ENCODE results near the gene KDM3B. TPM values are rescaled to one million over a fixed set of nuclear protein-coding genes. Genes with fewer than 3 reads are reported as not detected.

The KDM3B gene
- polyA plus RNA-seq, 1 of the 3 experiments (the other 2 are of a cell fraction): 22.4 TPM

- TF ChIP-seq REST (IDR thresholded peaks at IDR 0.05; ENCODE audit: low read depth, low read length) (no peak), ELF1 (IDR thresholded peaks at IDR 0.05) (no peak), TAF1 (IDR thresholded peaks at IDR 0.05; ENCODE audit: borderline replicate concordance, low read depth, low read length) (no peak)
Measured at GRCh38 chr5:138470322-138471051, 118.0 kb downstream of the KDM3B start (continued).

- no peaks in the 10 kb centered on the region for H3K27me3 ChIP-seq (ENCODE audit: insufficient read depth)
- H3K9me3 ChIP-seq: no peaks in the 10 kb centered on the region
- no peak for DNase-seq
- no peak overlapping the region for H3K9ac ChIP-seq
- H3K27ac ChIP-seq (ENCODE audit: low read depth in 2 of 2, low read length in 1 of 2): no peak overlapping the region
- H4K20me1 ChIP-seq (ENCODE audit: insufficient read depth): peaks cover 32% of the 10 kb centered on the region
- no peak for TF ChIP-seq RAD21 (IDR thresholded peaks at IDR 0.05; ENCODE audit: low read length)
- TF ChIP-seq FOXJ3 (CRISPR knock-in tag; IDR thresholded peaks at IDR 0.05): no peak
- TF ChIP-seq GATA2 (CRISPR knock-in tag; IDR thresholded peaks at IDR 0.05): no peak
- TF ChIP-seq USF1 (IDR thresholded peaks at IDR 0.05; ENCODE audit: borderline replicate concordance, low read depth): no peak
- no peak for TF ChIP-seq SIN3A (IDR thresholded peaks at IDR 0.05; ENCODE audit: borderline replicate concordance, low read depth, low read length)
- TF ChIP-seq MXI1 (IDR thresholded peaks at IDR 0.05; ENCODE audit: low read depth, low read length): no peak
- no peak for TF ChIP-seq POLR2AphosphoS5 (IDR thresholded peaks at IDR 0.05; ENCODE audit: low read depth, low read length)
- TF ChIP-seq RXRA (IDR thresholded peaks at IDR 0.05; ENCODE audit: borderline replicate concordance, low read depth): no peak
- TF ChIP-seq YY1 (IDR thresholded peaks at IDR 0.05; ENCODE audit: low read depth): no peak
- no peak for TF ChIP-seq GABPA (IDR thresholded peaks at IDR 0.05; ENCODE audit: low read depth)
- TF ChIP-seq RCOR1 (IDR thresholded peaks at IDR 0.05; ENCODE audit: low read length): no peak
- no peak for TF ChIP-seq TCF12 (IDR thresholded peaks at IDR 0.05)
- no peak for TF ChIP-seq JUND (IDR thresholded peaks at IDR 0.05)
- no peak for TF ChIP-seq SMC3 (IDR thresholded peaks at IDR 0.05; ENCODE audit: low read depth, low read length)
- no peak for TF ChIP-seq CHD2 (IDR thresholded peaks at IDR 0.05; ENCODE audit: low read length, partially characterized antibody)
- TF ChIP-seq ELF1 (IDR thresholded peaks at IDR 0.05): no peak
- H3K9me2 ChIP-seq: no peaks in the 10 kb centered on the region
- no peak overlapping the region for H3K4me2 ChIP-seq
- H3K36me3 ChIP-seq (replicated peaks in 1 of 2; ENCODE audit: control insufficient read depth in 1 of 2, insufficient read depth in 2 of 2, low read length in 1 of 2): peaks cover 0 to 13% of the 10 kb centered on the region in 2 experiments
- H3K4me1 ChIP-seq (ENCODE audit: control insufficient read depth in 1 of 2, insufficient read depth in 2 of 2, low read depth in 1 of 2, low read length in 1 of 2): peaks cover 9% of the 10 kb centered on the region in 2 experiments; a peak in 1 of 4 replicates
- H2AFZ ChIP-seq (ENCODE audit: low read depth): no peak overlapping the region
- peaks cover 34% of the 10 kb centered on the region for H3F3A ChIP-seq (replicated peaks; ENCODE audit: insufficient read depth)
- 79% methylated on average over 2 of the region's 2 CpGs for WGBS (ENCODE audit: low lambda C conversion rate)
- CTCF ChIA-PET: interaction anchor here (3.6 kb wide), 1 partner anchor 21 kb away, joined by 14 read pairs; no protein-coding TSS in a partner anchor
- peaks cover 8% of the 10 kb centered on the region; the same call in 1 of the 2 replicates for H3K79me2 ChIP-seq (ENCODE audit: insufficient read depth)
- POLR2A ChIA-PET: no interaction called here
- no peak overlapping the region for H3K4me3 ChIP-seq (ENCODE audit: low read depth in 2 of 2, low read length in 1 of 2)
Measured at GRCh38 chr5:138471052-138471361, 118.5 kb downstream of the KDM3B start.

Measured in SK-N-SH (cell line).